Activated CD8-positive, alpha-beta memory T cell treated with anti-CD3 and anti-CD28 coated beads for 24 hours (primary cell): ENCODE measurements around the gene RBM46.
"Not testable (repeated sequence)": the region's sequence is repeated elsewhere in the genome, so short reads cannot be mapped to it uniquely, and the experiment has no call there.

Experiments used
- DNase-seq: peaks from one replicate; pipeline ENCODE4 v3.0.0-alpha.2; 2020

RBM46 gene

DNA sequence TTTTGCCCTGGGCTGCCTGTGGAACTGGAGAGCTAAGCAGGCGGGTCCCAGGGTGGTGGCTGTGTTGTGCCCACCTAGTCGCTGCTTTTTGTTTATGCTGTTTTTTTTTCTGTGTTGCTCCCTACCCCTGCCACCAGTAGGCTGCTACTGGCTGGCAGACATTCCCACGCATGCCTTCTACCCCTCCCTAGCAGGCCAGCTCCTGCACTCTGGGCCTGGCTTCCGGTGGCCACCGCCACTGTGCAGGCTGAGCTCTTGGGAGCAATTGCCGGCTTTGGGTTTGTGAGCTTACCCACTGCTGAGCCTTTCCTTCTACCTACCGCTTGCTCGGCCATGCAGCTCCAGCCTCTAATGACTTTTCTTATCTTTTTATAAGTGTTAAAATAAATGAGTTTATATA is 57.6 kb downstream of the RBM46 start:
- no peak for DNase-seq

DNA sequence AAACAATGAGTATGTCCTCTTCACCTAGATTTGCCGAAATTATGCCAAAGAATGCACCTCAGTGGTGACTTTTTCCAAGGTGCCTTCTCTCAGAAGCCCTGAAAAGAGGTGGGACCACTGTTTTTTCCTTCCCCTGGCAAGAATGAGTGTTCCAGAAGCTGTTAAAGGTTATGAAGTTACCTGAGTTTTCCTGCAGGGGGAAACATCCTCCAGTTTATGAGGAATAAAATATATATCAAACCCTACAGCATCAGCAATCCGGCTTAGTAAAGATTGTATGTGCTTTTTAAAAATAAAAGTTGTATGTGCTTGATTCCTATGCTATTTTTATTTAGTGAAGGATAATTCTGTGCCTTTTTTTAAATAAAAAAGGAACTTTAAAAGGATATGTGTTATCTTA is 73.3 kb downstream of the RBM46 start:
- no peak for DNase-seq

DNA sequence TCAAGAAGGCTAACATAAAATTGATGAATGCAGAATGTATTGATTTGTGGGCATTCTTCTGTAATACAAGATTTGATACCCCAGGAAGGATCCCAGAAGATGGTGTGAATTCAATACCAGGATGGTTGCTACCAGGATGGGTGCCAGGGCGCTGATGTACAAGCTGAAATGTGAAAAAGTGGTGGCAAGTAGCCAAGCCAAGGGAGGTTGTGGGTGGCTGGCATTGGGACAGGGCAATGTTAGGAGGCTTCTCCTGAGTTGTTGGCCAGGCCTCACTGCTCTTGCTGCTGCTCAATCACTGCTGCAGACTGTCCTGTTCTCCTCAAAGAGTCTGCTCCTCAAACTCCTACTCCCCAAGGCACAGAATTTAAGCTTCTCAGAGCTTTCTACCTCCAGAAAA is 77.1 kb downstream of the RBM46 start:
- no peak for DNase-seq

- no peak for DNase-seq
Measured at GRCh38 chr4:154868414-154869194, 87.5 kb downstream of the RBM46 start.

GRCh38 chr4:154869301-154869700 is 88.2 kb downstream of the RBM46 start:
- no peak for DNase-seq

DNA sequence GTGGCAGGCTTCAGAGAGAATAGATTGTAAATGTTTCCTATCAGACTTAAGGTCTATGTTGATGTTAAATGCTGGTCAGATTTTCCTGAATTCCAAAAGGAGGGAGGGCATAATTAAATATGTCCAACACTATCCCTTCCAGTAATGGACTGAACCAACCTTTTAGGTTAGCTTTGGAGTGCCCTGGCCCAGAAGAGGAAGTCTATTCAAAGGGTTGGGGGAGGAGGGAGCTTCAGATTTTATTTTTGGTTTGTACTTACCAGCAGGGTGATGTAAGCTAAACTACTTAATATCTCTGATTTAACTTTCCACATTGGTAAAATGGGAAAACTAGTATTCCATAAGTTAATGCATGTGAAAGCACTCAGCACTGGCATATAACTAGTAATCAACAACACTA is 91.1 kb downstream of the RBM46 start:
- DNase-seq = no peak

DNA sequence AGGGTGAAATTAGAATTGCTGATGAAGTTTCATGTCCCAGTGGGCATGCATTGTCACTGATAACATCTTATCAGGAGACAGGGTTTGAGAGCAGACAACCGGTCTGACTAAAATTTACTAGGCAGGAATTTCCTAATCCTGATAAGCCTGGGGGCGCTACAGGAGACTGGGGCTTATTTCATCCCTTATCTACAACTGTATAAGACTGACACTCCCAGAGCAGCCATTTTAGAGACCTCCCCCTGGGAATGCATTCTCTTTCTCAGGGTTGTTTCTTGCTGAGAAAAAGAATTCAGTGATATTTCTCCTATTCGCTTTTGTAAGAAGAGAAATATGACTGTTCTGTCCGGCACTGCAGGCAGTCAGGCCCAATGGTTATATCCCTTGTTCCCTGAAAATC is 93.0 kb downstream of the RBM46 start:
- DNase-seq = not testable (repeated sequence)

DNA sequence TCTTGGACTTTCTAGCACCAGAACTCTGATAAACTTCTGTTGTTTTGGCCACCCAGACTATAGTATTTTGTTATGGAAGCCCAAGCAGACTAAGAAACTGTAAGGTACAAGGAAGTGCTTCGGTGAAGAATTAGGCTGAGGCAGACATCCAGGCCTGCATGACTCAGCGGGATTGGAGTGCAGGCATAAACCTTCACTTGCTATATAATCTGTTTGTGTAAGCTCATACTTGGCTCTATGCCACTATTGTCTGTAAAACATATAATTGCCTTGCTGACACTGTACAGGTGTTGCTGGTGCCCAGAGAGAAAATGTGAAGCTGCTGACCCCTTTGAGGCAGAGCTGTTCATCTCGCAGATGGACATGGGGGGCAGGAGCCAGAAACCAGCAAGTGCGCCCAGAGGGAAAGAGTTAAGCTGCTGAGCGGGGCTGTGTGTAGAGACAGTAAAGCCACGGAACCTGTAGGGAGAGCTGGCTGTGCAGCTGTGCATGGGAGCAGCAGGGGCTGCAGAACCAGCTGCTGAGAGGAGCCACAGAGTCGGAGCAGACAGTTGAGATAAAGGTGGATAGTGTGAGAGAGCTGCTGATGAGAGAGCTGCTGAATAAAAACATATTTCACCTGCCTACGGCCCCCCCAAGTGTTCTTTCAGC is 96.2 kb downstream of the RBM46 start:
- no peak for DNase-seq
